ENCODE measurements around the gene INKA1.

DNA sequence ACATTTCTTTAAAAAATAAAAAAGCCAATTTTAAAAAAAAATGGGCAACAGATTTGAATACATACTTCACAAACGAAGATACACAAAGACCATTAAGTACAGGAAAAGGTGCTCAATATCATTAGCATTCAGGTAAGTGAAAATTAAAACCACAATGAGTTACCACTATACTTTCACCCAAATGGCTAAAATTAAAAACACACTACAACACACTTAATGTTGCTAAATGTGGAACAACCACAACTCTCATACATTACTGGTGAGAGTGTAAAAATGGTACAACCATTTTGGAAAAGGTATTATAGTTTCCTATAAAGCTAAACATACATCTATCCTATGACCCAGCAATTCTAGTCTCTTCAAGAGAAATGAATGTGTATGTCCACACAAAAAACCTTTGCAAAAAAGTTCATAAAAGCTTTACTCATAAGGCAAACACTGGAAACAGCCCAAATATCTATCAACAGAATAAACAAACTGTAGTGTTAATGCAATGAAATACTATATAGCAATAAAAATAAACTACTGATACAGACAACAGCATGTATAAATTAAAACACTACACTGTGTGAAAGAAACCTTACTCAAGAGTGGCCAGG is 31.6 kb upstream of the INKA1 start:
- TF ChIP-seq POLR2AphosphoS5 (IDR thresholded peaks at IDR 0.05; ENCODE audit: borderline replicate concordance, low read depth, low read length) (no peak), FOXP2 (optimal IDR thresholded peaks at IDR 0.05; ENCODE audit: control extremely low read depth, extremely low read length, insufficient read depth) (no peak)

Data from SK-N-MC (cell line).